Eye (tissue), 1 donor: ENCODE measurements around the gene CGB1.
A peak's percentile ranks its signal among the peaks of the same experiment; 100 is the strongest.

Experiments used
- DNase-seq: peaks from one replicate; pipeline ENCODE4 v3.0.0-alpha.2; 2015

The CGB1 gene

DNA sequence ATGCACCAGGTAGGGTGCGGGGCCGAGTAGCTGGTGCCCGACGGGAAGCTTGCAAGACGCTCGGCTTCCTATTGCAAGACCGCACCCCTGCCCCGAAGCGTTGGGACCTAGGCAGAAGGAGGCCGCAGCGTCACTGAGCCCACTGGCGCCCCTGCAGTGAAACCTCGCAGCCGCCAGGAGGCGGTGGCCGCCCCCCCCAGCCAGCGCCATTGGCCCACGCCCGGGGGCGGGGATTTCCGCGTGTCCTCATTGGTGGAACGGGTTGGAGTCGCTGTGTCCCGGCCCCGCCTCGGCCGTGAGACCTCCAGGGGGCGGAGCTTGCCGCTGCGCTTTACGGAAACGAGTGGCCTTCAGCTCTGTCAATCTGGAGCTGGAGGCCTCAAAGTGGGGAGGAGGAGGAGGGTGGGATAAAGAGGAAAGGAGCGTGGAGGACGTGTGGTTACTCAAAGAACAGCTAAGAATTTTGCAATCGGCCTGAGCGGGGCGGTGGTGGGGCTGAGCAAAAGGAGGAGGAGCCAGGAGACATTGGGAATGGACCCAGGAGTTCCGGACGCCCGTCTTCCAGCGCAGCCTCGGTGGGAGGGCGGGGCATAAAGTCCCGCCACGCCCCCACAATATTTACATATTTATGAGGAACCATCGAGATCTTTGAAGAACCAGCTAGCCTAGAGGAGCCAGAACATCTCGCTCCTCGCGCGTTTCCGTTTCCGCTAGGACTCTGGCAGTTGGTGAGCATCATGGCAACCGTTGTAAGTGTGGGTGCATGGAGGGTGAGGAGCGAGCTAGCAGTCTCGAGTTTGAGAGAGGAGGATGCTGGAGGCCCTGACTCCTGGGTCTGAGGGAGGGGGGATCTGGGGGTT, 43.3 kb downstream of the CGB1 start, which contains the start of the genes GYS1 and RUVBL2:
GYS1 (minus strand) TSS at position 135 of the 860 bp plus-strand sequence. CDS start 197 bp downstream, outside the sequence.
RUVBL2 (plus strand) TSS at position 713 of the 860 bp plus-strand sequence; CDS start at position 738, 25 bp downstream.
- peak; percentile 100 for DNase-seq

GRCh38 chr19:48992581-48993174, 44.0 kb downstream of the CGB1 start:
- DNase-seq = no peak

DNA sequence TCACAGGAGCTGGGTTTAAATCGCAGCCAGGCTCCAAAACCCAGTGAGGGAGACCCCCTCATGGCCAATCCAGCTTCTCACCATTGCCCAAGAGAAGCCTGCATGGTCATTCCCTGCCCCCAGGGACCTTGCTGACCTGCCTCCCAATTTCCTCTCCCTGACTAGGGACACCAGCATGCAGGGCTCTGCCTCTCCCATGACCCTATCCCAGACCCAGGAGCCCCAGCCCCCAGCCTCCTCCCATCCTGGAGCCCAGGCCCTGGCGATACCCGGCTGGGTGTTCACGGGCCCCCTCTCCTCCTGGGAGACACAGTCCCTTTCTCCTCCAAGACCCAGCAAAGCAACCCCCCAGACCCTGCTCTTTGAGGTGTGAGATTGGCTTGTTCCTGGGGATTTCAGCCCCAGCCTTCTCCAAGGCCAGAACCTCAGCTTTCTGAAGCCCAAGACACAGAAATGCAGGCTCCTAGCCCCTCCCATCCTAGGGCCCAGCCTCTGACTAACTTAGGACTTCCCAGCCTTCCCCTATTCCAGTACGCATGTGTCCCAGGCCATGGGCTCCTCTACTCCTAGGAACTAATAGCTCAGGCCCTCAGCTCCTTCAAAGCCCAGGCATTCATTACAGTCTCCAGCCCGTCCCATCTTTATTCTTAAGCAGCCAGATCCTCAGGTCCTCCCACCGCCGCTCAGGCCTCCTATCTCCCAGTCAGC, 44.7 kb downstream of the CGB1 start:
- DNase-seq = peak; percentile 51

GRCh38 chr19:48991011-48991609, 45.6 kb downstream of the CGB1 start:
- DNase-seq = no peak

DNA sequence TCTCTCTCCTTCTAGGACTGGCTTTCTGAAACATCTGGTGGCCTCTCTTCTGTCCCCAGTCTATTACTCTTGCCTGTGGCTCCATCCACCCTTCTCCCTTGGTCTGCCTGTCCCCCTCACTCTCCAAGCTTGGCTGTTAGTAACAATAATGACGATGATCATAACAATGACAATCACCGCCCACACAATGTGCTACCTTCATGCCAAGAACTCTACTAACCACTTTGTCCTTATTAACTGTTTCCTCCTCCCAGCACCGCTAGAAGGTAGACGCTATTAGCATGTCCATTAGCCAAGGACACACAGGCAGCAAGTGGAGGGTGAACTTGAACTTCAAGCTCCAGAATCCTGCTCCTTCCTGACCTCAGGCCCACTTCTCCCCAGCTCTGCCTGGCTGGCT, 46.3 kb downstream of the CGB1 start:
- no peak for DNase-seq

DNA sequence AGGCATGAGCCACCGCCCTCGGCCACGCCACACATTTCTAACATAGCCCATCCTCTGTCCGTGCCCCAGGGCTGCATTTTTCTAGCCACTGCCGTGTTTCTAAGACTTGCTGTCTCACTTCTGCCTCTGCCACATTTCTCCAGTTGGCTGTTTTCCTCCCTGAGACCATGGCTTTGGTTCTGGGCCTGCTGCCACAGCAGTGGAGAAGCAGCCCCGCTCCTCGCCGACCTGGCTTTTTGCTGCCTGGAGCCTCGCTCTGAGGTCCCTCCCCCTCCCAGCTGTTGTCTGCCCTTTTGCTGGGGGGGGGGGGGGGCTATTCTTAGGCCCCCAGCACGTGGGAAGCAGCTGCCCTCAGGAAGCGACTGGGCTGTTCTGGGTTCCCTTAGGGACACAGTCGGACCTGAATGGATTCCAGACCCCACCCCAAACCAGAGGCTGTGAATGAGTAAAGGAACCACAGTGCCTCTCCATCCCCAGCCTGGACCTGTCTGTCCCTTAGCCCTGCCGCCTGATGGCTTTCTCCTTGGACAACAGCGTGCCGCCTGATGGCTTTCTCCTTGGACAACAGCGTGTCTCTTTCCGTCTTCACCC, 46.9 kb downstream of the CGB1 start:
- no peak for DNase-seq

DNA sequence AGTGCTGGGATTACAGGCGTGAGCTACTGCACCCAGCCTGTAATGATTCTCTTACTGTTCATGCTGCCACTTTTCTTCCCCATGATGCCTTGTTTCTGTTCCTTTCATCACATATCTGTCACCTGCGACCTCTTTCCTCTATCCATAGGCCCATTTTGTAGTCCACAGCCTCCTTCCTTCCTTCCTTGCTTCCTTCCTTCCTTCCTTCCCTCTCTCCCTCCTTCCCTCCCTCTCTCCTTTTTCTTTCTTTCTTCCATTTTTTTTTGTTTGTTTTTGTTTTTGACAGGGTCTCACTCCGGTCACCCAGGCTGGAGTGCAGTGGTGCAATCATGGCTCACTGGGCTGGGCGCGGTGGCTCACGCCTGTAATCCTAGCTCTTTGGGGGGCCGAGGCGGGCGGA, 47.8 kb downstream of the CGB1 start:
- no peak for DNase-seq

DNA sequence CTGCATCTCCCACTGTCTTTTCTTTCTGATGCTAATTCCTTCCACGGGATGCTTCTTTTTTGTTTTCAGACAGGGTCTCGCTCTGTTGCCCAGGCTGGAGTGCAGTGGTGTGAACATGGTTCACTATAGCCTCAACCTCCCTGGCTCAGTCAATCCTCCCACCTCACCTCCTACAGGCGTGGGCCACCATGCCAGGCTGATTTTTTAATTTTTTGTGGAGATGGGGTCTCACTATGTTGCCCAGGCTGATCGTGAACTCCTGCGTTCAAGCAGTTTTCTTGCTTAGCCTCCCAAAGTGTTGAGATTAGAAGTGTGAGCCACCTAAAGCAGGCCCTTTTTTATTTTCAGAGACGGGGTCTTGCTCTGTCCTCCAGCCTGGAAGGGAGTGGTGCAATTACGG, 48.4 kb downstream of the CGB1 start:
- DNase-seq = no peak

GRCh38 chr19:48987323-48987722, 49.4 kb downstream of the CGB1 start:
- no peak for DNase-seq

DNA sequence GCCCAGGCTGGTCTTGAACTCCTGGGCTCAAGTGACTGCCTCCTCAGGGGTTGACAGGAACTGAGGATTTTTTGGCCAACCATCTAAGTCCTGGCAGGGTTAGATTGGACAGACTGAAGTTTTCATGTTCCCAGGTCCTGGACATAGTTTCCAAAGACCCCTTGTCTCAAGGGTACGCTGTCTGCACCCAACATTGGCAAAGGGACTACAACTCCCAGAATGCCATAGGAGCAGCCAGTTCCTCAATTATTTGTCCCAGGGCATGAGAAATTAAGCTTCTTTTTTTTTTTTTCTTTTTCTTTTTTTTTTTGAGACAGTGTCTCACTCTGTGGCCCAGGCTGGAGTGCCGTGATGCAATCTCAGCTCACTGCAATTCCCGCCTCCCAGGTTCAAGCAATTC, 50.5 kb downstream of the CGB1 start:
- DNase-seq = no peak

DNA sequence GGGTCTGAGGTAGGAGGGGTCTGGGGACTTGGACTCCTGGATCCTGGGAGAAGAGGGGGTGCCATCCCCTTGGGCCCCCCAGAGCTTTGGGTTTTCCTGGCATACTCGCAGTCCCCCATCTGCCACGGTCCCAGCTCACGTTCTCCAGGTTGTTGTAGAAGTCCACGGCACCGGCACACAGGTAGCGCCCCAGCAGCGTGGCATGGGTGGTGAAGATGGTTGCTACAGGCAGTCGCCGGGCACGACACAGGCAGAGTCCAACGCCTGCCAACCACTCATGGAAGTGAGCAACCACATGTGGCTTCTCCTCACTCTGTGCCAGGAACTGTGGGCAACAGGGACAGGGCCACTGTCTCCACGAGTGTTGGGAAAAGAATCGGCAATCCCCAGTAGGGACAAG, 51.0 kb downstream of the CGB1 start:
- DNase-seq = no peak
